Inflammatory macrophage (primary cell): ENCODE measurements around the gene PMEPA1.

Experiments
- DNase-seq, 2 donors: peaks; one replicate each; pipeline ENCODE4 v3.0.0-alpha.2; 2020 to 2022

Gene PMEPA1

DNA sequence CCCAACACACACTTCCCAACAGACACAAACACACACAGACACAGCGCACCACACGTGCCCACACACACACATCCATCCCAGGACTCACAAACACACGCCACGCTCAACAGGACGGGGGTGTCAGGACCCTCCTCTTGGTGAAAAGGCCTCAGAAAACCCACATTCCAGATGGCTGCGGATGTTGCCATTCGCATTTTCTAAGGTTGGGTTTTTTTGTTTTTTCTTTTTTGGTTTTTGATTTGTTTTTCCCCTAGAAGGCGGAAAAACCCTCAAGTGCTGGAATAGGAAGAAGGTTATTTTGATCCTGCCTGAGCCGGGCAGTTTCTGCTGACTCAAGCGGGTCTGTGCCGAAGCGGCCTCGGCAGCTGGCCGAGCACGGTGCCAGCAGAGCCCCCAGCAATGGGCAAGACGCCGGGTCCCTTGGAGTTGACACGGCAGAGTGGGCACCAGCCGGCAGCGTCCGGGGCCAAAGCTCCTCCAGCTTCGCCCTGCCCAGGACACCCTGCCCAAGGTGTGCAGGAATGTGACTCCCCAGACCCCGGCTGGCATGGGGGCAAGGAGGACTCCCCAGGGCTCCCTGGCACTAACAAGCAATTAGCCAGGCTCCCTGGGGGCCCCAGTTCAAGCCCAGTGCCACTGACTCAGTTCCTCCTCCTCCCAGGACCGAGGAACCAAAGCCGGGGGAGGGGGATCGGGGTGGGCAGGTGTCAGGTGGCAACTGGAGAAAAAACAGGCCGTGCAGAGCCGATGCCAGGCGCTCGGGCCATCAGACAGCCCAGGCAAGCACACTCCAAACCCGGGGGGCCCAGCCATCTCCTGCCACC, 48.7 kb downstream of the PMEPA1 start:
- DNase-seq: no peak

DNA sequence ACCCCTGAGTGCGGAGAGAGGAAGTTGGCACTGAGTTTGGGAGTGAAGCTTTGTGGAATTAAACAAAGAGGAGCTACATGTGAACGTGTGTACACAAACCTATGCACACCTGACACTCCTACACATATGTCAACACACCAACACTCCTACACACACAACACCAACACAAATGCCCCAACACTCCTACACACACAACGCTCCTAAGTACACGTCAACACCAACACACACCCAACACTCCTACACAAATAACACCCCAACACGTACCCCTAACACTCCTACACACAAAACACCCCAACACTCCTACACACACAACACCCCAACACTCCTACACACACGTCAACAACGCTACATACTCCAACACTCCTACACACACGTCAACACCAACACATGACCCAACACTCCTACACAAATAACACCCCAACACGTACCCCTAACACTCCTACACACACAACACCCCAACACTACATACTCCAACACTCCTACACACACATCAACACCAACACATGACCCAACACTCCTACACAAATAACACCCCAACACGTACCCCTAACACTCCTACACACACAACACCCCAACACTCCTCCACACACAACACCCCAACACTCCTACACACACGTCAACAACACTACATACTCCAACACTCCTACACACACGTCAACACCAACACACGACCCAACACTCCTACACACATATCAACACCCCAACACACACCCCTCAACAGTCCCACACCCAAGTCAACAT, 49.5 kb downstream of the PMEPA1 start:
- DNase-seq: no peak

DNA sequence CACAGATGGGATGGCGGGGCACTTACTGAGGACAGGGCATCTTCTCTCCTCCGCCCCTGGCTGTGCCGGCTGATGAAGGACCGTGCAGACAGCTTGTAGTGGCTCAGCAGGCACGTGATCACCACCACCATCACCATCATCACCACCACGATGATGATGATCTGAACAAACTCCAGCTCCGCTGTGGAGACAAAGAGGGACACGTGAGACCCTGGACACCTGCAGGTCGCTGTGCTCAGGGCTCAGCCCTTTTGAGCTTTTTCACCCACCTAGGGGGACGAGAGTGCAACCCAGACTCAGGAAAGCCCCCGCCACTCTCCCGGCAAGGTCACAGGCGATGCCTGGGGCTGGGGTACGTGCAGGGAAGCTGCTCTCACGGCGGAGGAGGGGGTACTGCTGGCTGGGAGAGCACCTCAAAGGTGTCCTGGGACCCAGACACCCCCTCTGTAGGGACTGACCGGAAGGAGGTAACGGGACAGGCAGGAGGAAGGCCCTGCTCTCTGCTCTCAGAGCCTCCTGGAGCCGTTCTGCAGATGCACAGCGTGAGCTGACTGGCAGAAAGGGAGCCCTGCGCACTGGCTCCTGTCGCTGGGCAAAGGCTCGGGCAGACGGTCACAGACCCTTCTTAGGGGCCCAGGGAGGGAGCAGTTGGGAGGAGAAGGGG, 50.2 kb downstream of the PMEPA1 start:
- DNase-seq: no peak

DNA sequence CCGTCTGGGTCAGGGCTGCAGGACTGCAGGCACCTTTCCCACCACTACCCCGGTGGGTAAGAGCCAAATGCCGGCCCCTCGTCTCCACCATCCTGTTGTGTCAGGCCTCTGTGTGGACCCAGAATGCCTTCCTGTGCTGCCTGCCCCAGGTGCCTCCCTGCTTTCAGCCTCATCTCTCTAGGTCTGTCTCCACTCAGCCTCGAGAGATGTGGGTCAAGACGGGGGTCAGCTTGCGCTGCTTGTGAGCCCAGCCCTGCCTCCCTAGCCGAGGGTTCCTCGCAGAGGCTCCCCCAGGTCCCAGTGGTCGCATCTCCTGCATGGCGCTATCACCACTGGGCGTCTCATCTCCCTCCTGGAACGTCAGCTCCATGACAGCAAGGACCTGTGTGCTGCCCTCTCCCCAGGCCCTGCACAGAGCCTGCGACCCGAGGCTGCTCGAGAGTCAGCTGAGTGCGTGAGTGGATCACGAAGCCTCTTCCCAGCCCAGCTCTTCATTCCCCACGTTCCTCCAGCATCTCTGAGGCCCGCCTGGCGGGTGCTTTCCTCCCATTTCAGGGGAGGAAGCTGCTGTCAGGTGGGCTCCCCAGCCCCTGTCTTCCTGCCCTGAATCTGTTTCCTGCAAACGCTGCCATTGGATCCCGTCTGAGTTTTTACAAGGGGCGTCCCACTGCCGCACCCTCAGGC, 50.8 kb downstream of the PMEPA1 start:
- DNase-seq: no peak

DNA sequence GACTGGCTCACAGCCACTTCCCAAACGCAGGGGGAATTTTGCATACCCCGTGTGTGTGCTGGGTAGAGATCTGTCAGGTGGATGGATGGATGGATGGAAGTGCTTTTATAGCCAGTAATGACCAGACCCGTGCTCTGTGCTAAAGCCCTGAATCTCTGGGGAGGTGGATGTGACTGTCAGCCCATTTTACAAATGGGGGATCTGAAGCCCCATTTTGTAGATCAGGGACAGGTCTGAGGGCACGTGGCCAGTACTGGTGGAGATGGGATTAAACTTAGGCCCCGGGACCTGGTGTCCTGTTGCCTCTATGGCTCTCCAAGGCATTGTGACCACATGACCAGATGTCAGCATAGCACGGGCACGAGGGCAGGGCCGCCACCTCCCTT, 51.4 kb downstream of the PMEPA1 start:
- no peak for DNase-seq

DNA sequence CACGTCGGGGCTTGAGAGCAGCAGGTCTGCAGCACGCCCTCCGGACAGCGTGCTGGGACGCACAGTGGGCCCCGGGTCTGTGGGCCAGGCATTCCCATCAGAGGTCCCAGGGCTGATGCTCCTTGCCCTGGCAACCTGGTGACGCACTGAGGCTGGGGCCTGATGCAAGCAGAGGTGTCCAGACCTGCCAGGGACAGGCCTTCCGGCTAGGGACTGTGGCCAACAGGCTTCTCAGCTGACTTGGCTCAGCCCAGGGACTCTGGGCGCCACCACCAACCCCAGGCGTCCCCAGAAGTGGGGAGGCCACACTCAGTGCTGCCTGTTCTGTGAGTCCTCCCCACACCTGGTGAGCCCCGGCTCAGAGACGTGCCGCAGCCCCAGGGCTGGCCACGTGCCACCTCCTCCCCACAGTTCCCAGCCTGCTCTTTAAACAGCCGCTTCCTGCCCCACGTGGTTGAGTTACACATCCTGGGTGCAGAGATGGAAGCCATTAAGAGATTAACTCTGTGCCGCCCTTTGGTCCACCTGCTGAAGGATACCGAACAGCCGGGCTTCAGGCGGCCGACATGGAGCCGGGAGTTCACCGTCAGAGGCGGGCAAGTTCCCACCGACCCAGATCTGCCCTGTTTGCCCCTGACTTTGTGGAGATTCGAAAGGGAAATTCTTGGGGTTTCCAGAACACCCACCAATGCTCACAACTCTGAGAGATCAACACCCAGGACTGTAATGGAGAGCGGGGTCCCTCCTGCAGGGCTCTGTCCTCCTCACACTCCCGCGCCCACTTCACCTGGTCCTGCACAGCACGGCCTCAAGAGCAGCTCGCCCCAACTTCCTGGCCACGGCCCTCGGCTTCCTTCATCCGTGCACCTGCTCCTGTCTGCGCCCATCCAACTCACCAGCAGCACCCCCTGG, 52.0 kb downstream of the PMEPA1 start:
- no peak for DNase-seq

DNA sequence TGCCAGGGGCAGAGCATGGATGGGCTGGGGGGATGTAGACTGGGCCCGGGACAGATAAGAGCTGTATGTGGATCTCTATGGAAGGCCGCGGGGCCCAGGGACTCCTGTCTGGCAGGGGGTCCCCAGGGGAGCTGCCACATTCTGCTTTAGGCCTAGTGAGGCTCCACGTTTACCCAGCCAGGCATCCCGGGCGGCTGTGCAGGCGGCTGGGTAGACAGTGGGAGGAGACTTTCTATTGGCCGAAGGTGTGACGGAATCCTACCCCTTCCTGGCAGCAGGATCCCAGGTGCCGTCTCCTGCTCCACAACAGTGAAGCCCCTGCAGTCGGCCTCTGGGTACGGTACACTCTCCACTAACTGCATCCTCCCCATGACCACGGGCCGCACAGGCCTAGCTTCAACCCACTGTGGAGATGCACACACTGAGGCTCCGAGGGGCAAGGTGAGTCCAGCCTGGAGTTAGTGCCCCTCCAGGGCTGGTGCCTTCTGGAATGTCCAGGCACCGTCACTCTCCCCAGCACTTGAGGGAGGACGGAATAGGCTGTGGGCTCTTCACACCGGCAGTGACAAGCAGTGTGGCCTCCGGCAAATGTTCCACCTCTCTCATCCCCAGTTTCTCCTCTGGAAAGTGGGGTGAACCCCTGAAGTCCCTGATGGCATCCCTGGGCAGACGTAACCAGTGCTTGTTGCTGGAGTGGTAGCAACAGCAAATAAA, 52.8 kb downstream of the PMEPA1 start:
- DNase-seq: no peak

DNA sequence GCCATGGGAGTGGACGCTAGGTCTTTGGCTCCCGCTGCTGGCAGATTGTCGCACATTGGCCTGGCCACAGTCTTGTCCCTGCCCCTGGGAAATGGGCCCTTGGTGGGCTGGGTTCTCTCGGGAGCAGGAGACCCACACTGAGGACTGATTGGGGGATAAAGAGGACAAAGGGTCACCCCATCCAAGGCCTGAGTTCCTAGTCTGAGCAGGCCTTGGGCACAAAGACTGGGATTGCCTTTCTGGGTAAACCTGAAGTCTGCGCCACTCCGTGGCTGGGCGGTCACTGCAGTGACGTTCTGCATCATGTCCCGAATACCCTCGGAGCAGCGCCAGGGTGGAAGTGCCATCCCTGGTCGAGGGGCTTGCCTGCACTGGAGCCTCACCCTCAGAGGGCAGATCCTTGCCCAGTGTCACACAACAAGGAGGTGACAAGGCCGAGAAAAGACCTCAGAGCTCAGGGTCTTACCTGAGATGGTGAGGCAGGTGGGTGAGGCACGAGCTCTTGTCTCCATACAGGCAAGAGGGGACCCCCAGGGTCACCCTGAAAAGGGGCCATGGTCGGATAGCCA, 53.5 kb downstream of the PMEPA1 start:
- no peak for DNase-seq

DNA sequence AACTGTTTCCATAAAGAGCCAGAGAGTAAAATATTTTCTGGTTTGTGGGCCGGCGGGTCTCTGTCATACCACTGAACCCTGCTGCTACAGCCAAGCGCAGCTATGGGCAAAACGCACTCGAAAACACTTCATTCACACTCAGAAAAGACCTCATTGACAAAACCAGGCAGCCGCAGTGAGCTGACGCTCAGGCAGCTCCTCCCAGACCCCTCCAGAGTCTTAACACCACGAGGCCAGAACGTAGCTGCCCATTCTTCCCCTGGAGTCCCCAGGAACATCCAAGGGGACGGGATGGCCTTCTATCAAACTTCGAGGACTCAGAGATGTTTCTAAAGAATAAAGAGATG, 54.0 kb downstream of the PMEPA1 start:
- no peak for DNase-seq

DNA sequence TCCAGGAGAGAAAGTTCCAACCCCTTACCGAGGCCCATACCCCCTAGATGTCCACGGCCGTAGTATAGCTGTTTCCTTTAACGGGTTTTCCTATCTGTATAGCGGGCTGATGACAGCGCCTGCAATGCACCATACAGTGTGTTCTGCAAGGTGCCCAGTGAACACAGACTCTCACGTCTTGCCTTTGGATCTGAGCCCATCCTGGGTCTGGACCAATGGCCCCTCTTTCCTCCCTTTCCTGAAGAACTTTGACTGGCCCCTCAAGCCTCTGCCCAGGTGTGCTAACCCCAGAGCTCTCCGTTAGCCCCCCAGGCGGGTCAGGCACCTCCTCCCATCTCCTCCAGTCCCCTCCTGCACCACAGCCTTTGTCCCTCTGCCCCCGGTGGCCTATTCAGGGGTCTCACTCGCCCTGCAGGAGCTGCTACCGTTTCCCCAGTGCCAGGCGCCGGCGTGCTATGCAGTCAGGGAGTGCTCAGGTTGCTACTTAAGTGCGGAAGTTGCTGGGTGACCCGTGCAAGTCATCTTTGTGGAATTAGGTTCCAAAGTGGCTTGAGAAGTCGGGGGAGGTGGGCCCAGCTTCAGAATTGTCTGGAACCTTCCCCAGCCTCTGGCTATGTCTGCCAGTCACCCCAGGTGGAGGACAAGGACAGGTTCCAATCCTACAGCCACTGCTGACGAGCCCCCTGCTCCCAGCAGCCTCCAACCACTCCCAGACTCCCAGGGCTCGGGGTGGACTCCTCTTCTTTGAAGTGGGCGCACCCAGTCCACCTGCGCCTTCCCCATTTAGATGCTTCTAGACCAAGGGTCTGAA, 54.6 kb downstream of the PMEPA1 start:
- DNase-seq: no peak

DNA sequence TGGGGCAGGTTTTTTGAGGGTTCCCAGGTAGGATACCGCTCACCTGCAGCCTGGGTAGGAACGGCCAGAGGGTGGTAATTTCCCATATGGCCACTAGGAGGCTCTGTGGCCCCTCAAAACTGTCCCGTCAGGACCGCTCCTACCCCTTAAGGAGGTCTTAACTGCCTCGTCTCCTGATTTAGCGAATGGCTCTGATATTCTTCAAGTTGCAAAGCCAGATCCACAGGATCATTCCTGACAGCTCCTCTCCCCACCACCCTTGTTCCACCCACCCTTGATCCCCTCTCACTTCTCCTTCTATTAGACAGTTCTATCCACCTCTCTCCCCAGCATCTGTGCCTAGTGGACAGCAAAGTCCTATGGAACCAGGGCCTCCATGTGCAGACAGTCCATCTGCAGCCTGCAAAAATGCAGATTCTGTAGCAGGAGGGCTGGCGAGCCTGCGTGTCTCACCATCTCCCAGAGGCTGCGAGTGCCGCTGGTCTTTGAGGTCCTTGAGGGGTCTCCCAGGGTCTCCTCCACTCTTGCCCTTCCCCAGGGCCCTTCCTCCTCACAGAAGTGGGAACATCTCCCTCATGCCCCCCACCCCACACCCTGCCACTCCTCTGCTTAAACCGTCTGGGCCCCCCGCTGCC, 55.3 kb downstream of the PMEPA1 start:
- DNase-seq: peak; percentile 21 to 49

DNA sequence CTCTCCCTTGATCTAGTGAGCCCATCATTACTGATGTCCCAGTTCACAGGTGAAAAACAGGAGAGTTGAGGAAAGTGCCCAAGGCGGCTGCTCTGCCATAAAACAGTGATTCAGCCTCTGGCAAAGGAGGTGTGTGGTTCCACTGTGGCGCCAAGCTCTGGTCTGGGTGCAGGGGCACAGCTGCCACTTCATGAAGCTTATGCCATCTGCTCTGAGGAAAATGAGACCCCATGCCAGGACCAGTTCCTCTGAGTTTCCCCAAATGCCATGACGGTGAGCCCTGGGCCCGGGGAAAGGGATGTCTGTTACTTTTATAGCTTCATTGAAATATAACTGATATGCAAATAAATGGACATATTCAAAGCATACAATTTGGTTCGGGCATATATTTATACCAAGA, 55.9 kb downstream of the PMEPA1 start:
- no peak for DNase-seq

DNA sequence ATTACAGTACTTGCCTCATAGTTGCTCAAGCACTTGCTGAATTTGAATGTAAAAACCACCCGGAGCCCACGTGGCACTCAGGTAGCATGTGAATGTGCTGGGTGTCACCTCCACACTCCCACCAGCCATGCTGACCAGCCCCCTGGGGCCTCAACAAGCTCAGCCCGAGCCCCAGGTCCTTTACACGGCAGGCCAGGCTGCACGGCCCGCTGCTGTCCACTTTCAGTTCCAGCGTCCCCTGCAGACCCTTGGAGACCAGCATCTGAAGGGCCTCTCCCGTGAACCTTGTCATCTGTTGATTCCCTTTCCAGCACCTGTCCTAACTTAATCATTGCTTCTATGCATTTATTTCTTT, 56.3 kb downstream of the PMEPA1 start:
- no peak for DNase-seq

DNA sequence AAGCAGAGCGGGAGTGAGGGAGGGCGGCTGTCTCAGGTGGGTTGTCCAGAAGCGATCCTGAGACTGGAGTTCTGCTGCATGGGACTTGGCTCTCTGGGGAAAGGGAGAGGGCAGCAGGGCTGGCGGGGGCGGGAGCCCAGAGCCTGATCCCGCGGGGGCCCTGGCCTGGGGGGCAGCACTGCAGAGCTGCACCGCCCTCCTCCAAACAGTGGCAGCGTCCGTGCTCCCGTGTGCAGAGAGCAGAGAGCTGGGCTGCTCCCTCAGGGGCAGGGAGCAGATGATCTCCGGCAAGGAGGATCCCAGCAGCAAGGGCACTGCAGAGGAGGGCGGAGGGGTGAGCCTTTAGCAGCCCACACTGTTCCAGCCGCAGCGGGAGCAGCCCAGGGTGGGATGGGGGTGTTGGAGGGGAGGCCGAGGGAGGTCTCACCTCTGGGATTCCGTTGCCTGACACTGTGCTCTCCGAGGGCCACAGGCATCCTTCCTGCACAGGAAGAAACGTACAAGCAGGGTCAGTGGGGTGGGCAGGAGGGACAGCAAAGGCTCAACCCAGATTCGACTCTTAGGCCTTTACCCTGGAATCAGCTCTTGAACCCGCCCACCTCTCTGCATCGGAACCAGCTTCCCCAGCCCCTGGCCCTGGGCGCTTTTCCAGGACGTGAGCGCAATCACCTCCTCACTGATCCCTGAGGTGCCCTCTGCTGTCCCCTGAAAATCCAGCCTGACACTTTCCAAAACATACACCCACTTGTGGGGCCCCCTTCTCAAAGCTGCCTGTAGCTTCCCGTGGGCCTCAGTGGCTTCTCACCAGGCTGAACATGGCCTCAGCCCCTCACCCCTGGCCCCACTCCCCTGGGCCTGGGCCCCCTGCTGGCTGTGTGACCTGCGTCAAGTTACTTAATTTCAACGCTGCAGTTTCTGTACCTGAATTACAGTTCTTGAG, 56.9 kb downstream of the PMEPA1 start:
- DNase-seq: no peak

DNA sequence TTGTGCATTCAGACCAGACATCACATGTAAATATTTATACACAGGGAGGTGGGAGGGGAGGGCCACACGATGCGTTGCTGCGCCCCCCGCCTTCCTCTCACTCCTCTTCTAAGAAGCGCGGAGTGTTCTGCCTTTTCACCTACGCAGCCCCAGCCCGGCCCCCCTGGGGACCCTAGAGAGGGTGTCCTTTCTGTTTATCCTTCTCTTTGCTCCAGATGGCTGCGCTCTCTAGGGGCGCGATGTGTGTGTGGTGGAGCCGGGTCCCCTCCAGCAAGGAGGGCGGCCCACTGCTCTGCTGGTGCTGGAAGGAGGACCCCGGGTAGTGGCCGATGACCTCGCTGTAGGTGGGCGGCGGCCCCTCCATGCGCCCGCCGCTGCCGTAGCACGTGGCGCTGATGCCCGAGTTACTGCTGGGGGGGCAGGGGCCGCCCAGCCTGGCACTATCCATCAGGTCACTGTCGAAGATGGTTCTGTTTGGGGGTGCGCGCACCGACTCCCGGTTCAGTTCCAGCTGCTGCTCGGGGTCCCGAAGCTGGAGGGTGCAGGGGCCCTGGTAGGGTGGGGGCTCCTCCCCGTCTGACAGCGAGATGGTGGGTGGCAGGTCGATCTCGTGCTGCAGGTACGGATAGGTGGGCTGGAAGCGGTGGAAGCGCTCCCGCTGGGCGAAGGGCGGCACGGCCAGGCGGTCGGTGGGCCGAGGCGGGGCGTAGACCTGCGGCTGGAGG, 57.8 kb downstream of the PMEPA1 start:
- no peak for DNase-seq

DNA sequence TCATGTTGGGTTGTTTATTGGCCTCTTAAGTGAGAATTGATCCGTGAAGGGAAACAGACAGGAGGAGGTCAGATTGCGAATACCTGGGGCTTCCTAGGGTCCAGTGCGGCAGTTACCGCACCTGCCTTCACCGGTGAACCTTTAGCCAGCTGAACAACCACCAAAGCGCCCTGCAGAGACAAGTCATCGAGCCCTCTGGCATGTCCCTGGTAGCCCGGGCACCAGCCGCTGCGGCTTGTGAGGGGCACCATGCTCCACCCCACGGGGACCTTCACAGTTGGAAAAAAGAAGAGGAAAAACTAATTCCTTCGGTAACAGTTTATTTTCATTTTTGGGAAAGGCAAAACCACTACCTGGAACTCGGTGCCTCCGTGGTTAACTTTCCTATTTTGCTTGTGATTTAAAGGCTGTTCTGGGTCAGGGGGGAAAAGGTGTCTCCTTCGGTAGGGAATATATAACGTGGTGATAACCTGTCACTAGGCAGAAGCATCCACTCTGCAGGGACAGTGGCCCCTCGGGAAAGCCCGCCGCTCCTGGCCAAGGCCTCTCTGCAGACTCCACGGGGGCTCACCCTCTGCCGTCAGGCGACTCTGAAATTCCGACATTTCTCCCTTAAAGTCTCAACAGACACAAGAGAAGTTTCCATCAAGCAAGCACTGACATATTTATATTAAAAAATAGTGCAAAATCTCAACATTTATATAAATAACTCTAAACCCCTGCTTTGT, 58.9 kb downstream of the PMEPA1 start:
- no peak for DNase-seq

DNA sequence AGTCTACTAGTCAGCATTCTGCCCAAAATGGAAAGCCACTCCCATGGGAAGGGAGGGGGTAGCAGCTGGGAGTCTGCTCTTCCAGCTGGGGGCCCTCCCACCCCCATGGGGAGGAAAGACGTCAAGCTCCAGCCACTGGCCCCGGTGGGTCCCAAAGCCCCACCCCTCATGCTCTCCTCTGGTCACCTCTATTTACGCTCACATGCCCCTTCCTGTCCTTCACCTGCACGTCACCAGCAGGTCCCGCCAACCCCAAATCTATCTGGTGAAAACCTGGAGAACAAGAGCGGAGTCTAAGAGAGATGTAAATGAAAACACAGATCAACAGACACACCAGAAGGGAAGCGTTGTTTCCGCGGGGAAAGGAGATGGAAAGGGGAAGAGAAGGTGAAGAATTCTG, 59.5 kb downstream of the PMEPA1 start:
- no peak for DNase-seq
